Measurements from ENCODE around the gene GABRA4. TPM values are rescaled to one million over a fixed set of nuclear protein-coding genes. Genes with fewer than 3 reads are reported as not detected.

The GABRA4 gene
- total RNA-seq = not detected in 2 replicates

GRCh38 chr4:46993075-46994006 is at the start of gene GABRA4:
GABRA4 (minus strand) TSS chr4:46993581; CDS start chr4:46993424, 157 bp downstream.

GRCh38 chr4:47031011-47031678 is 37.8 kb upstream of the GABRA4 start, which contains the start of gene GABRB1:
GABRB1 (plus strand) TSS chr4:47031567.

GRCh38 chr4:46909078-46909477 is 84.3 kb downstream of the GABRA4 start, which contains the start of gene COX7B2:
COX7B2 (minus strand) TSS chr4:46909245; CDS start chr4:46735192, 174,053 bp downstream.

Other genes with a start within 250 kb of the GABRA4 start
- gene COX7B2, start 84.3 kb downstream of the GABRA4 start, total RNA-seq = not detected in 2 replicates
- gene GABRB1, start 38.0 kb upstream of the GABRA4 start, total RNA-seq = not detected in 2 replicates